ENCODE data around the gene CADM1. TPM values are rescaled to one million over a fixed set of nuclear protein-coding genes. Genes with fewer than 3 reads are reported as not detected.

The CADM1 gene
- polyA plus RNA-seq, 1 donor (not counting 4 experiments of a cell fraction or from before 2014, with no cell fraction given) = 9.5 TPM

GRCh38 chr11:115466122-115466521 is 38.1 kb downstream of the CADM1 start:
- Histone ChIP-seq H4K20me1 (ENCODE audit: control insufficient read depth, extremely low read depth, insufficient read depth, low read length) (no peaks in the 10 kb centered on the region), H3K27me3 (ENCODE audit: control insufficient read depth, extremely low read depth, insufficient read depth, low read length) (no peaks in the 10 kb centered on the region), H3K79me2 (ENCODE audit: control insufficient read depth, insufficient read depth, low read length) (no peaks in the 10 kb centered on the region), H3K36me3 (ENCODE audit: control insufficient read depth in 2 of 2, extremely low read depth in 1 of 2, insufficient read depth in 2 of 2, low read length in 2 of 2) (no peaks in the 10 kb centered on the region), H3K4me1 (ENCODE audit: control insufficient read depth, extremely low read depth, insufficient read depth, low read length) (no peaks in the 10 kb centered on the region), H2AFZ (ENCODE audit: control insufficient read depth, low read length) (no peak overlapping the region), H3K9ac (ENCODE audit: control insufficient read depth, extremely low read depth, insufficient read depth, low read length) (no peak overlapping the region), H3K9me3 (ENCODE audit: control insufficient read depth, low read depth, low read length) (no peaks in the 10 kb centered on the region), H3K9me1 (ENCODE audit: control insufficient read depth, extremely low read depth, insufficient read depth, low read length) (no peaks in the 10 kb centered on the region), H3K27ac (ENCODE audit: control insufficient read depth, insufficient read depth, low read length) (no peak overlapping the region), H3K4me2 (ENCODE audit: control insufficient read depth, extremely low read depth, insufficient read depth, low read depth, low read length) (no peak overlapping the region), H3K4me3 (ENCODE audit: control insufficient read depth in 2 of 3, extremely low read depth in 1 of 3, insufficient read depth in 2 of 3, low read depth in 1 of 3, low read length in 3 of 3) (no peak overlapping the region)
- TF ChIP-seq CTCF (optimal IDR thresholded peaks at IDR 0.05 in 1 of 3, IDR thresholded peaks at IDR 0.05 in 1 of 3, conservative IDR thresholded peaks at IDR 0.05 in 1 of 3; ENCODE audit: extremely low read depth in 1 of 3, insufficient read depth in 2 of 3, low read length in 3 of 3) (no peak), EZH2 (IDR thresholded peaks at IDR 0.05; ENCODE audit: low read length) (no peak)
- FAIRE-seq (no peak), DNase-seq (ENCODE audit: low read depth, low spot score) (no peak)
- dilution Hi-C loops (cut with MboI; ENCODE audit: extremely low pct_ligation_motif_present, low sequenced_read_pairs) = no loop called here

GRCh38 chr11:115464269-115464668 is 39.9 kb downstream of the CADM1 start:
- dilution Hi-C loops (cut with MboI; ENCODE audit: extremely low pct_ligation_motif_present, low sequenced_read_pairs) = no loop called here
- Histone ChIP-seq H3K9me1 (ENCODE audit: control insufficient read depth, extremely low read depth, insufficient read depth, low read length) (no peaks in the 10 kb centered on the region), H3K4me1 (ENCODE audit: control insufficient read depth, extremely low read depth, insufficient read depth, low read length) (no peaks in the 10 kb centered on the region), H3K4me2 (ENCODE audit: control insufficient read depth, extremely low read depth, insufficient read depth, low read depth, low read length) (no peak overlapping the region), H3K27me3 (ENCODE audit: control insufficient read depth, extremely low read depth, insufficient read depth, low read length) (no peaks in the 10 kb centered on the region), H3K79me2 (ENCODE audit: control insufficient read depth, insufficient read depth, low read length) (no peaks in the 10 kb centered on the region), H2AFZ (ENCODE audit: control insufficient read depth, low read length) (no peak overlapping the region), H3K4me3 (ENCODE audit: control insufficient read depth in 2 of 3, extremely low read depth in 1 of 3, insufficient read depth in 2 of 3, low read depth in 1 of 3, low read length in 3 of 3) (no peak overlapping the region), H3K9ac (ENCODE audit: control insufficient read depth, extremely low read depth, insufficient read depth, low read length) (no peak overlapping the region), H4K20me1 (ENCODE audit: control insufficient read depth, extremely low read depth, insufficient read depth, low read length) (no peaks in the 10 kb centered on the region), H3K9me3 (ENCODE audit: control insufficient read depth, low read depth, low read length) (no peaks in the 10 kb centered on the region), H3K27ac (ENCODE audit: control insufficient read depth, insufficient read depth, low read length) (no peak overlapping the region), H3K36me3 (ENCODE audit: control insufficient read depth in 2 of 2, extremely low read depth in 1 of 2, insufficient read depth in 2 of 2, low read length in 2 of 2) (no peaks in the 10 kb centered on the region)
- DNase-seq (ENCODE audit: low read depth, low spot score) = no peak
- TF ChIP-seq EZH2 (IDR thresholded peaks at IDR 0.05; ENCODE audit: low read length) (no peak), CTCF (optimal IDR thresholded peaks at IDR 0.05 in 1 of 3, IDR thresholded peaks at IDR 0.05 in 1 of 3, conservative IDR thresholded peaks at IDR 0.05 in 1 of 3; ENCODE audit: extremely low read depth in 1 of 3, insufficient read depth in 2 of 3, low read length in 3 of 3) (no peak)
- FAIRE-seq = no peak

Measured in keratinocyte (primary cell).